NOMO-1 (cell line): ENCODE measurements around the gene CACNA1E.
A peak's percentile ranks its signal among the peaks of the same experiment; 100 is the strongest.

Experiments used
- DNase-seq, 2 experiments: peaks; one replicate each; lab custom pipeline; 2025; ENCODE audit not compliant: unreplicated experiment in 2 of 2; lab: John Stamatoyannopoulos, UW

CACNA1E gene

GRCh38 chr1:181748013-181748412, 264.7 kb downstream of the CACNA1E start:
- no peak for DNase-seq

- DNase-seq: no peak
Measured at GRCh38 chr1:181754103-181754502, 270.8 kb downstream of the CACNA1E start.

- DNase-seq: no peak
Measured at GRCh38 chr1:181759481-181759880, 276.2 kb downstream of the CACNA1E start.

GRCh38 chr1:181763736-181764135, 280.4 kb downstream of the CACNA1E start:
- no peak for DNase-seq

- DNase-seq: no peak
Measured at GRCh38 chr1:181765451-181766026, 282.2 kb downstream of the CACNA1E start.

- no peak for DNase-seq
Measured at GRCh38 chr1:181767001-181767708, 283.8 kb downstream of the CACNA1E start.

GRCh38 chr1:181768211-181768929, 285.1 kb downstream of the CACNA1E start:
- DNase-seq: no peak

GRCh38 chr1:181768930-181769280, 285.6 kb downstream of the CACNA1E start:
- DNase-seq: no peak

GRCh38 chr1:181769846-181770245, 286.5 kb downstream of the CACNA1E start:
- DNase-seq: no peak

- DNase-seq: no peak
Measured at GRCh38 chr1:181772714-181773113, 289.4 kb downstream of the CACNA1E start.

- no peak for DNase-seq
Measured at GRCh38 chr1:181776044-181776443, 292.7 kb downstream of the CACNA1E start.

- no peak for DNase-seq
Measured at GRCh38 chr1:181777286-181777685, 294.0 kb downstream of the CACNA1E start.

- no peak for DNase-seq
Measured at GRCh38 chr1:181777812-181778211, 294.5 kb downstream of the CACNA1E start.

- DNase-seq: no peak
Measured at GRCh38 chr1:181778640-181779260, 295.4 kb downstream of the CACNA1E start.

- DNase-seq: no peak
Measured at GRCh38 chr1:181779343-181779742, 296.0 kb downstream of the CACNA1E start.

GRCh38 chr1:181783208-181783607, 299.9 kb downstream of the CACNA1E start:
- no peak for DNase-seq

- peak; percentile 55 to 71 for DNase-seq
Measured at GRCh38 chr1:181784039-181784683, 300.8 kb downstream of the CACNA1E start.

GRCh38 chr1:181789395-181789794, 306.1 kb downstream of the CACNA1E start:
- no peak for DNase-seq

GRCh38 chr1:181791721-181792120, 308.4 kb downstream of the CACNA1E start:
- DNase-seq: no peak

GRCh38 chr1:181793831-181794230, 310.5 kb downstream of the CACNA1E start:
- no peak for DNase-seq

GRCh38 chr1:181794332-181794731, 311.0 kb downstream of the CACNA1E start:
- no peak for DNase-seq
